WTC11 (cell line): ENCODE data around the gene POFUT2. TPM values are rescaled to one million over a fixed set of nuclear protein-coding genes. Genes with fewer than 3 reads are reported as not detected.

Experiments used
- ATAC-seq: fragments of 200-7000 bp; cut with Tn5 transposase; 2 replicates; pipeline ENCODE4 v1.10.0; 2021; ENCODE audit warnings: mild to moderate bottlenecking, moderate library complexity
- CTCF ChIA-PET: fragments of 300-600 bp; sonication (Branson Sonifier 250); formaldehyde crosslinking; loops from one replicate; lab custom pipeline; 2021; ENCODE audit warnings: antibody characterized with exemption; lab: Charles Lee
- POLR2A ChIA-PET: fragments of 350-600 bp; sonication (Branson Sonifier 250); formaldehyde crosslinking; loops from one replicate; lab custom pipeline; 2021; ENCODE audit warnings: antibody characterized with exemption; lab: Charles Lee
- DNase-seq: peaks from one replicate; pipeline ENCODE4 v3.0.0; 2021; ENCODE audit warnings: low spot score
- H3K27ac Mint-ChIP-seq: 2 replicates; pipeline ENCODE4 v1.8.0; 2021; ENCODE audit warnings: mixed read lengths
- H3K27me3 Mint-ChIP-seq: 2 replicates; pipeline ENCODE4 v1.8.0; 2021; ENCODE audit warnings: low read depth, mild to moderate bottlenecking, moderate library complexity, mixed read lengths
- H3K36me3 Mint-ChIP-seq: 2 replicates; pipeline ENCODE4 v1.8.0; 2021; ENCODE audit warnings: mixed read lengths
- H3K4me1 Mint-ChIP-seq: 2 replicates; pipeline ENCODE4 v1.8.0; 2022; ENCODE audit warnings: mixed read lengths
- H3K4me3 Mint-ChIP-seq: 2 replicates; pipeline ENCODE4 v1.8.0; 2021; ENCODE audit warnings: mild to moderate bottlenecking, moderate library complexity, mixed read lengths
- H3K9me3 Mint-ChIP-seq: 2 replicates; pipeline ENCODE4 v1.8.0; 2021; ENCODE audit warnings: mixed read lengths
- ATF3 ChIP-seq: sonication (generic); formaldehyde crosslinking; conservative IDR thresholded peaks from 2 replicates; pipeline ENCODE4 v1.8.1; 2022; ENCODE audit warnings: mild to moderate bottlenecking, missing genetic modification reagents
- CREB1 ChIP-seq: sonication (generic); formaldehyde crosslinking; IDR thresholded peaks from 2 replicates; pipeline ENCODE4 v1.8.0; 2023; ENCODE audit warnings: mild to moderate bottlenecking, missing genetic modification reagents
- CREM ChIP-seq: sonication (generic); formaldehyde crosslinking; IDR thresholded peaks from 2 replicates; pipeline ENCODE4 v1.8.1; 2022; ENCODE audit warnings: mild to moderate bottlenecking, missing genetic modification reagents, moderate library complexity
- GABPB1 ChIP-seq: sonication (generic); formaldehyde crosslinking; IDR thresholded peaks from 2 replicates; pipeline ENCODE4 v1.8.1; 2023; ENCODE audit warnings: mild to moderate bottlenecking, missing genetic modification reagents
- GTF2I ChIP-seq: fragments of 250-450 bp; sonication (Bioruptor Pico); conservative IDR thresholded peaks from 2 replicates; pipeline ENCODE4 v1.4.0; 2021; ENCODE audit warnings: mild to moderate bottlenecking
- JAZF1 ChIP-seq: fragments of 250-450 bp; sonication (Bioruptor Pico); IDR thresholded peaks from 2 replicates; pipeline ENCODE4 v1.9.0; 2021; ENCODE audit warnings: moderate library complexity, mild to moderate bottlenecking, inconsistent platforms
- KAT7 ChIP-seq: sonication (generic); formaldehyde crosslinking; IDR thresholded peaks from 2 replicates; pipeline ENCODE4 v1.8.1; 2023; ENCODE audit warnings: missing genetic modification reagents, mild to moderate bottlenecking, borderline replicate concordance
- MAX ChIP-seq: sonication (generic); formaldehyde crosslinking; IDR thresholded peaks from 2 replicates; pipeline ENCODE4 v1.8.0; 2022; ENCODE audit warnings: mild to moderate bottlenecking, missing genetic modification reagents
- NR3C1 ChIP-seq: sonication (generic); formaldehyde crosslinking; conservative IDR thresholded peaks from 2 replicates; pipeline ENCODE4 v1.8.1; 2023; ENCODE audit warnings: low read depth, mild to moderate bottlenecking, missing genetic modification reagents
- OVOL2 ChIP-seq: fragments of 250-450 bp; sonication (Bioruptor Pico); IDR thresholded peaks from 2 replicates; pipeline ENCODE4 v1.9.0; 2021; ENCODE audit warnings: mild to moderate bottlenecking, borderline replicate concordance
- PREB ChIP-seq: sonication (generic); formaldehyde crosslinking; IDR thresholded peaks from 2 replicates; pipeline ENCODE4 v1.8.1; 2022; ENCODE audit warnings: mild to moderate bottlenecking, missing genetic modification reagents, moderate library complexity, borderline replicate concordance
- PRRX2 ChIP-seq: fragments of 250-450 bp; sonication (Bioruptor Pico); IDR thresholded peaks from 2 replicates; pipeline ENCODE4 v1.8.0; 2021; ENCODE audit warnings: mild to moderate bottlenecking
- RELA ChIP-seq: sonication (generic); formaldehyde crosslinking; IDR thresholded peaks from 2 replicates; pipeline ENCODE4 v1.8.1; 2022; ENCODE audit warnings: missing genetic modification reagents, mild to moderate bottlenecking, borderline replicate concordance
- SMAD4 ChIP-seq: sonication (generic); formaldehyde crosslinking; IDR thresholded peaks from 2 replicates; pipeline ENCODE4 v1.8.0; 2022; ENCODE audit warnings: mild to moderate bottlenecking, missing genetic modification reagents
- TEAD1 ChIP-seq: sonication (generic); formaldehyde crosslinking; IDR thresholded peaks from 2 replicates; pipeline ENCODE4 v1.8.0; 2022; ENCODE audit warnings: mild to moderate bottlenecking, missing genetic modification reagents
- TEAD4 ChIP-seq: sonication (generic); formaldehyde crosslinking; IDR thresholded peaks from 2 replicates; pipeline ENCODE4 v1.8.0; 2022; ENCODE audit warnings: mild to moderate bottlenecking, missing genetic modification reagents
- ZBTB21 ChIP-seq: sonication (generic); formaldehyde crosslinking; IDR thresholded peaks from 2 replicates; pipeline ENCODE4 v1.8.1; 2023; ENCODE audit warnings: mild to moderate bottlenecking, missing genetic modification reagents, borderline replicate concordance
- ZNF396 ChIP-seq: fragments of 250-450 bp; sonication (Bioruptor Pico); IDR thresholded peaks from 2 replicates; pipeline ENCODE4 v1.8.0; 2021; ENCODE audit warnings: mild to moderate bottlenecking, moderate library complexity, borderline replicate concordance
- ZNF423 ChIP-seq: fragments of 250-450 bp; sonication (Bioruptor Pico); IDR thresholded peaks from 2 replicates; pipeline ENCODE4 v2.1.2; 2022; ENCODE audit warnings: mild to moderate bottlenecking, moderate library complexity
- ZNF671 ChIP-seq: fragments of 250-450 bp; sonication (Bioruptor Pico); IDR thresholded peaks from 2 replicates; pipeline ENCODE4 v1.8.0; 2021; ENCODE audit warnings: mild to moderate bottlenecking
- total RNA-seq: library from RNA; stranded (reverse); gene quantifications from 3 replicates; pipeline ENCODE4 v1.2.3, GENCODE V29; 2021
- TF ChIP-seq, protein P1 (sequence below): sonication (generic); formaldehyde crosslinking; IDR thresholded peaks from 2 replicates; pipeline ENCODE4 v1.8.0; 2023; ENCODE audit warnings: missing genetic modification reagents
- TF ChIP-seq, protein P2 (sequence below): fragments of 250-450 bp; sonication (Bioruptor Pico); IDR thresholded peaks from 2 replicates; pipeline ENCODE4 v1.8.0; 2021; ENCODE audit warnings: mild to moderate bottlenecking
- TF ChIP-seq, protein P3 (sequence below): fragments of 250-450 bp; sonication (Bioruptor Pico); IDR thresholded peaks from 2 replicates; pipeline ENCODE4 v1.9.0; 2021; ENCODE audit warnings: moderate library complexity, mild to moderate bottlenecking, inconsistent platforms, borderline replicate concordance
- TF ChIP-seq, protein P4 (sequence below): fragments of 200-600 bp; IDR thresholded peaks from 2 replicates; pipeline ENCODE4 v1.8.0; 2022; ENCODE audit warnings: antibody characterized with exemption

Gene POFUT2
- total RNA-seq, 1 experiment from 2014 or later, result 39.7 TPM

GRCh38 chr21:45293726-45294401, 6.2 kb upstream of the POFUT2 start:
- H3K4me1 Mint-ChIP-seq, result peaks cover 25% of the 10 kb centered on the region
- TF ChIP-seq, protein P1, sequence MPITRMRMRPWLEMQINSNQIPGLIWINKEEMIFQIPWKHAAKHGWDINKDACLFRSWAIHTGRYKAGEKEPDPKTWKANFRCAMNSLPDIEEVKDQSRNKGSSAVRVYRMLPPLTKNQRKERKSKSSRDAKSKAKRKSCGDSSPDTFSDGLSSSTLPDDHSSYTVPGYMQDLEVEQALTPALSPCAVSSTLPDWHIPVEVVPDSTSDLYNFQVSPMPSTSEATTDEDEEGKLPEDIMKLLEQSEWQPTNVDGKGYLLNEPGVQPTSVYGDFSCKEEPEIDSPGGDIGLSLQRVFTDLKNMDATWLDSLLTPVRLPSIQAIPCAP (CRISPR knock-in tag), result no peak
- no peak for TF ChIP-seq CREB1 (CRISPR knock-in tag)
- TF ChIP-seq OVOL2 (CRISPR knock-in tag), result no peak
- no peak for TF ChIP-seq SMAD4 (CRISPR knock-in tag)
- no peak for TF ChIP-seq JAZF1 (CRISPR knock-in tag)
- TF ChIP-seq, protein P2, sequence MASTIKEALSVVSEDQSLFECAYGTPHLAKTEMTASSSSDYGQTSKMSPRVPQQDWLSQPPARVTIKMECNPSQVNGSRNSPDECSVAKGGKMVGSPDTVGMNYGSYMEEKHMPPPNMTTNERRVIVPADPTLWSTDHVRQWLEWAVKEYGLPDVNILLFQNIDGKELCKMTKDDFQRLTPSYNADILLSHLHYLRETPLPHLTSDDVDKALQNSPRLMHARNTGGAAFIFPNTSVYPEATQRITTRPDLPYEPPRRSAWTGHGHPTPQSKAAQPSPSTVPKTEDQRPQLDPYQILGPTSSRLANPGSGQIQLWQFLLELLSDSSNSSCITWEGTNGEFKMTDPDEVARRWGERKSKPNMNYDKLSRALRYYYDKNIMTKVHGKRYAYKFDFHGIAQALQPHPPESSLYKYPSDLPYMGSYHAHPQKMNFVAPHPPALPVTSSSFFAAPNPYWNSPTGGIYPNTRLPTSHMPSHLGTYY (CRISPR knock-in tag), result no peak
- no peak for TF ChIP-seq ZNF396
- TF ChIP-seq, protein P3, sequence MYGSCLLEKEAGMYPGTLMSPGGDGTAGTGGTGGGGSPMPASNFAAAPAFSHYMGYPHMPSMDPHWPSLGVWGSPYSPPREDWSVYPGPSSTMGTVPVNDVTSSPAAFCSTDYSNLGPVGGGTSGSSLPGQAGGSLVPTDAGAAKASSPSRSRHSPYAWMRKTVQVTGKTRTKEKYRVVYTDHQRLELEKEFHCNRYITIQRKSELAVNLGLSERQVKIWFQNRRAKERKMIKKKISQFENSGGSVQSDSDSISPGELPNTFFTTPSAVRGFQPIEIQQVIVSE (CRISPR knock-in tag), result no peak
- TF ChIP-seq RELA, result no peak
- TF ChIP-seq ZNF423 (CRISPR knock-in tag), result no peak
- TF ChIP-seq TEAD1 (CRISPR knock-in tag), result no peak
- no peak for TF ChIP-seq GTF2I (CRISPR knock-in tag)
- no peak for TF ChIP-seq ZNF671 (CRISPR knock-in tag)
- TF ChIP-seq GABPB1 (CRISPR knock-in tag), result no peak
- TF ChIP-seq NR3C1, result no peak
- TF ChIP-seq TEAD4 (CRISPR knock-in tag), result no peak
- TF ChIP-seq, all 79 proteins: peak for 0
- no peak for ATAC-seq
- Mint-ChIP-seq H3K9me3 (no peaks in the 10 kb centered on the region), H3K36me3 (no peaks in the 10 kb centered on the region; the same call in 1 of the 2 replicates), H3K4me3 (no peak overlapping the region), H3K27ac (no peak overlapping the region), H3K27me3 (no peaks in the 10 kb centered on the region)
- CTCF ChIA-PET, result interaction anchor here (0.8 to 5.0 kb wide), 6 partner anchors 15 to 154 kb away, joined by 4 to 47 read pairs (median 8); no protein-coding TSS in a partner anchor
- POLR2A ChIA-PET, result interaction anchor here (1.8 kb wide), 1 partner anchor 15 kb away, joined by 6 read pairs; no protein-coding TSS in a partner anchor
- DNase-seq, result no peak

- POLR2A ChIA-PET, result interaction anchor here (1.8 kb wide), 1 partner anchor 16 kb away, joined by 6 read pairs; no protein-coding TSS in a partner anchor
- Mint-ChIP-seq H3K4me1 (peaks cover 25% of the 10 kb centered on the region), H3K4me3 (no peak overlapping the region), H3K36me3 (no peaks in the 10 kb centered on the region; the same call in 1 of the 2 replicates), H3K9me3 (no peaks in the 10 kb centered on the region), H3K27me3 (no peaks in the 10 kb centered on the region), H3K27ac (peak overlapping the region; percentile 57; the same call in 1 of the 2 replicates)
- DNase-seq (no peak), ATAC-seq (no peak)
- CTCF ChIA-PET, result interaction anchor here (0.8 to 5.0 kb wide), 12 partner anchors 8 to 527 kb away, joined by 3 to 47 read pairs (median 5); no protein-coding TSS in a partner anchor
- no peak for TF ChIP-seq KAT7 (CRISPR knock-in tag)
Measured at GRCh38 chr21:45293220-45293725, 5.6 kb upstream of the POFUT2 start.

DNA sequence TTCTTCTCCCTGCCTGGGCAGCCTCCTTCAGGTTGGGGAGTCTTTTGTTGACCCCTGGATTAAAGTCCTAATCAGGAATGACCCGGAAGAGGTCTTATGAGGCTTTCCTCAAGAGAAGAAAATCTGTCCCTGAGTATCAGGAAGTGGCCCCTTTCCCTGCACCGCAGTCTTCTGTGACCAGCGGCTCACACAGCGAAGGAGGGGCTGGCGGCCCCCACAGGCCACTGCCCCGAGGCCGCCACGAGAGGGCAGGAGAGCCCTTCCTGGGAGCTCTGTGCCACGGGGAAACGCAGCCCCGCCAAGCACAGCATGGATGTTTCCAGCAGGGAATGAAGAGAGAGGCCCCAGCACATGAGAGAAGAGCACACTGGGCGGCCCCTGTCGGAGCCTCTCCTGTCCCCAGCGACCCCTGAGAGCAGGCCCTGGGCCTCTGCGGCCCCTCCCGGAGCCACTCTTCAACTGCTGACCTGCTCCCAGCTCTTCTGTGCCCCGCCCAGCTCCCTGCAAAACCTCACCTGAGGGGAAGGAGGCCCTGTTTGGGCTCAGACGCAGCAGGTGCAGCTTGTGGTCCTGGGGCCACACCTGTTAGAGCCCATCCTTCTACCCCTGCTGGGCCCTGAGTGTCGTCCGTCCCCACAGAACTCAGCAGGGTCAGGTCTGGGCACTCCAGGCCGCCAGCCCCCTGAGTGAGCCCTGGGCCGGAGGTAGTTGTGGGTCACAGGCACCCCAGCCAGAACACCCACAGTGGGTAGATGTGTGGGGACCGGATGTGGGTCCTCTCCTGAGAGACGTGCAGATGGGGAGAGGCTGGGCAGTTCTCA, 4.9 kb upstream of the POFUT2 start:
- no peaks in the 10 kb centered on the region for H3K9me3 Mint-ChIP-seq
- POLR2A ChIA-PET, result no interaction called here
- ATAC-seq, result peak; percentile 66
- peak; percentile 86 for DNase-seq
- no peaks in the 10 kb centered on the region; the same call in 1 of the 2 replicates for H3K36me3 Mint-ChIP-seq
- peaks cover 25% of the 10 kb centered on the region for H3K4me1 Mint-ChIP-seq
- no peaks in the 10 kb centered on the region for H3K27me3 Mint-ChIP-seq
- H3K4me3 Mint-ChIP-seq, result no peak overlapping the region
- CTCF ChIA-PET, result interaction anchor here (0.8 to 5.0 kb wide), 15 partner anchors 8 to 588 kb away, joined by 3 to 47 read pairs (median 4); no protein-coding TSS in a partner anchor
- H3K27ac Mint-ChIP-seq, result no peak overlapping the region; the same call in 1 of the 2 replicates
- TF ChIP-seq, protein P4, sequence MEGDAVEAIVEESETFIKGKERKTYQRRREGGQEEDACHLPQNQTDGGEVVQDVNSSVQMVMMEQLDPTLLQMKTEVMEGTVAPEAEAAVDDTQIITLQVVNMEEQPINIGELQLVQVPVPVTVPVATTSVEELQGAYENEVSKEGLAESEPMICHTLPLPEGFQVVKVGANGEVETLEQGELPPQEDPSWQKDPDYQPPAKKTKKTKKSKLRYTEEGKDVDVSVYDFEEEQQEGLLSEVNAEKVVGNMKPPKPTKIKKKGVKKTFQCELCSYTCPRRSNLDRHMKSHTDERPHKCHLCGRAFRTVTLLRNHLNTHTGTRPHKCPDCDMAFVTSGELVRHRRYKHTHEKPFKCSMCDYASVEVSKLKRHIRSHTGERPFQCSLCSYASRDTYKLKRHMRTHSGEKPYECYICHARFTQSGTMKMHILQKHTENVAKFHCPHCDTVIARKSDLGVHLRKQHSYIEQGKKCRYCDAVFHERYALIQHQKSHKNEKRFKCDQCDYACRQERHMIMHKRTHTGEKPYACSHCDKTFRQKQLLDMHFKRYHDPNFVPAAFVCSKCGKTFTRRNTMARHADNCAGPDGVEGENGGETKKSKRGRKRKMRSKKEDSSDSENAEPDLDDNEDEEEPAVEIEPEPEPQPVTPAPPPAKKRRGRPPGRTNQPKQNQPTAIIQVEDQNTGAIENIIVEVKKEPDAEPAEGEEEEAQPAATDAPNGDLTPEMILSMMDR, result peak; percentile 80
- TF ChIP-seq CREM (0 out of 2 replicates have a peak, but pooled peaks have one; percentile 19), SMAD4 (CRISPR knock-in tag) (no peak), PREB (CRISPR knock-in tag) (no peak), GABPB1 (CRISPR knock-in tag) (peak; percentile 64; the same call in 1 of the 2 replicates), MAX (peak; percentile 60; the same call in 1 of the 2 replicates), PRRX2 (no peak), ATF3 (no peak), ZBTB21 (CRISPR knock-in tag) (no peak), ZNF423 (CRISPR knock-in tag) (peak; percentile 62)
